Peyer's patch (tissue), 4 donors: ENCODE measurements around the gene ACP1.

Source experiments
- CTCF ChIP-seq, 6 experiments: fragments of 450-650 bp in 4 of 6; fragments of 200-600 bp in 2 of 6; sonication (generic) in 1 of 6; IDR thresholded peaks; one replicate each; pipeline ENCODE4 v1.5.1; 2017 to 2019; ENCODE audit warnings: antibody characterized with exemption in 6 of 6, mild to moderate bottlenecking in 3 of 6, moderate library complexity in 1 of 6
- POLR2A ChIP-seq, 2 donors: fragments of 450-650 bp; IDR thresholded peaks; one replicate each; pipeline ENCODE4 v1.5.1; 2017; ENCODE audit warnings: antibody characterized with exemption in 2 of 2, mild to moderate bottlenecking in 2 of 2, moderate library complexity in 2 of 2

- TF ChIP-seq POLR2A (IDR thresholded peaks at IDR 0.05) = no peak
- no peak for TF ChIP-seq CTCF (IDR thresholded peaks at IDR 0.05)
Observed at GRCh38 chr2:287471-287885, 22.7 kb downstream of the ACP1 start.
